ENCODE data around the gene ERF. TPM values are rescaled to one million over a fixed set of nuclear protein-coding genes. Genes with fewer than 3 reads are reported as not detected.

The ERF gene
- 67.2 and 121 TPM in 2 replicates for total RNA-seq

GRCh38 chr19:42254850-42255765 lies at the start of gene ERF:
ERF (minus strand) TSS chr19:42255128; CDS start chr19:42254999, 129 bp downstream.

GRCh38 chr19:42301646-42302203 lies 46.8 kb upstream of the ERF start, which contains the start of gene PRR19:
PRR19 (plus strand) TSS chr19:42302132; CDS start chr19:42309585, 7,453 bp downstream.

GRCh38 chr19:42268704-42269477 lies 14.0 kb upstream of the ERF start, which contains the start of gene CIC:
CIC (plus strand) TSS chr19:42269252; CDS start chr19:42271784, 2,532 bp downstream.

GRCh38 chr19:42242512-42243409 lies 12.2 kb downstream of the ERF start, which contains the start of gene GSK3A:
GSK3A (minus strand) TSS chr19:42242602; CDS start chr19:42242465, 137 bp downstream.

GRCh38 chr19:42219812-42220750 lies 34.8 kb downstream of the ERF start, which contains the start of gene ZNF526:
ZNF526 (plus strand) TSS chr19:42220312; CDS start chr19:42224404, 4,092 bp downstream.

GRCh38 chr19:42217520-42218437 lies 37.1 kb downstream of the ERF start, which contains the start of gene DEDD2:
DEDD2 (minus strand) TSS chr19:42217677; CDS start chr19:42217007, 670 bp downstream.

Other genes with a start within 250 kb of the ERF start
- gene GRIK5, start 184.9 kb downstream of the ERF start, total RNA-seq = 0.04 and 0.16 TPM in 2 replicates
- gene ZNF574, start 179.0 kb downstream of the ERF start, total RNA-seq = 15.0 and 18.9 TPM in 2 replicates
- 12.5 and 25.6 TPM in 2 replicates for gene POU2F2, start 122.7 kb downstream of the ERF start, total RNA-seq
- 42.2 and 44.1 TPM in 2 replicates for gene DEDD2, start 37.5 kb downstream of the ERF start, total RNA-seq
- gene ZNF526, start 34.8 kb downstream of the ERF start, total RNA-seq = 4.8 and 6.3 TPM in 2 replicates
- gene GSK3A, start 12.5 kb downstream of the ERF start, total RNA-seq = 22.4 and 22.7 TPM in 2 replicates
- 47.4 and 52.2 TPM in 2 replicates for gene CIC, start 14.1 kb upstream of the ERF start, total RNA-seq
- 0.80 and 2.1 TPM in 2 replicates for gene PRR19, start 47.0 kb upstream of the ERF start, total RNA-seq
- gene PAFAH1B3, start 47.5 kb upstream of the ERF start, total RNA-seq = 64.2 and 85.3 TPM in 2 replicates
- not detected in 2 replicates for gene TMEM145, start 58.2 kb upstream of the ERF start, total RNA-seq
- gene MEGF8, start 70.5 kb upstream of the ERF start, total RNA-seq = 7.3 and 13.6 TPM in 2 replicates
- gene CNFN, start 135.2 kb upstream of the ERF start, total RNA-seq = 1.7 and 4.1 TPM in 2 replicates
- gene LIPE, start 172.3 kb upstream of the ERF start, total RNA-seq = 20.8 and 23.8 TPM in 2 replicates
- gene CXCL17, start 187.8 kb upstream of the ERF start, total RNA-seq = not detected in 2 replicates

Measured in hair follicular keratinocyte (primary cell).